GM12872 (cell line): ENCODE measurements around the gene LRRC40.

Experiments used
- CTCF ChIP-seq: IDR thresholded peaks from 3 replicates; pipeline ENCODE4 v1.5.1; 2011; ENCODE audit warnings: low read depth, mild to moderate bottlenecking, low read length, moderate library complexity; ENCODE audit not compliant: insufficient read depth

LRRC40 gene

GRCh38 chr1:70169018-70169839 lies 36.1 kb downstream of the LRRC40 start:
- TF ChIP-seq CTCF: no peak

GRCh38 chr1:70168283-70168682 lies 37.1 kb downstream of the LRRC40 start:
- TF ChIP-seq CTCF: no peak

DNA sequence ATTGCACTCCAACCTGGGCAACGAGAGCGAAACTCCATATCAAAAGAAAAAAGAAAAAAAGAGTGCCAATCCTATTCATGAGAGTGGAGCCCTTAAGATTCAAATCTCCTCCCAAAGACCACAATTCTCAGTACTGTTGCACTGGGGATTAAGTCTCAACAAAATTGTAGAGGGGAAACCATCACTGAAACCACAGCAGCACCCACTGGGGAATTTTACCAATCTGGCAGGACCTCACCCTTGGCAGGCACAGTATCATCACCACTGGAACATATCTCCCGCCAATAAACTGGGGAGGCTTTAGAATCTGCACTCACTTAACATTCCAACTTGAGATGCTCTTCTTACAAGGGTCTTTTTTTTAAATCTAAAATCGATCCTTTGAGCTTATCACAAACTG lies 41.0 kb downstream of the LRRC40 start:
- TF ChIP-seq CTCF: no peak

DNA sequence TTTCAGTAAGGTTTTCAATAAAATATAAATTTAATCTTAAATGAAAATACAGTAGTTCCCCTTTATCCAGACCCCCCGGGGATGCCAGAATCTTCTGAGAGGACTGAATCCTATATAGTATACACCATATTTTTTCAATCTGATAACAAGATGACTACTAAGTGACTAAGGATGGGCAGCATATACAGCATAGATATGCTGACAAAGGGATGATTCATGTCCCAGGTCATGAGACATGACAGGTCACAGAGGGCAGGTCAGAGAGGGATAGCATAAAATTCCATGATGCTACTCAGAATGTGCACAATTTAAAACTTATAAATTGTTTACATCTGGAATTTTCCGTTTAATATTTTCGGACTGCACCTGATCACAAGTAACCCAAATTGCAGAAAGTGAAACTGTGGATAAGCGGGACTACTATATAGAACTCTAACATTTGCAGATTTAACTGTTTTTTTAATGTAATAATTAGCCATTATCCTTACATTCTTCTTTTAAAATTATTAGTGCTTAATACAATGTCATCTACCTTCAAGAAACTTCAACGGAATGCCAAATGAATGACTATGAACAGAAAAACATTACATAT lies 48.8 kb downstream of the LRRC40 start:
- no peak for TF ChIP-seq CTCF

GRCh38 chr1:70153739-70154138 lies 51.6 kb downstream of the LRRC40 start:
- TF ChIP-seq CTCF: no peak

DNA sequence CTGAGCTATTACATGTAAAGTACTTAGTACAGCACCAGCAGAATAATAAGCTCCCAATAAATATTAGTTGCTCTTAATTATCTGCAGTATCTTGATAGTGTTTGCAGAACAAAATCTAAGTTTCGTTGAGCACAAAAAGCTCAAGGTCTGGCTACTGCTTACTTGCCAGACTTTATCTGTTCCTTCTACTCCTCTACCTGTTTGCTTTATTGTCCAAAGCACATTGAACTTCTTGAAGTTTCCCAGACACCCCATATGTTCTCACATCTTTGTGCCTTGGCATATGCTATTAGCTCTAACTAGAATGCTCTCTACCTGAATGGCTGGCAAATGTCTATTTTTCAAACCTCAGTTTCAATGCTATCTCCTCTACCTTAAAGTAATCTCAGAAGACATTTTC lies 54.9 kb downstream of the LRRC40 start:
- no peak for TF ChIP-seq CTCF

DNA sequence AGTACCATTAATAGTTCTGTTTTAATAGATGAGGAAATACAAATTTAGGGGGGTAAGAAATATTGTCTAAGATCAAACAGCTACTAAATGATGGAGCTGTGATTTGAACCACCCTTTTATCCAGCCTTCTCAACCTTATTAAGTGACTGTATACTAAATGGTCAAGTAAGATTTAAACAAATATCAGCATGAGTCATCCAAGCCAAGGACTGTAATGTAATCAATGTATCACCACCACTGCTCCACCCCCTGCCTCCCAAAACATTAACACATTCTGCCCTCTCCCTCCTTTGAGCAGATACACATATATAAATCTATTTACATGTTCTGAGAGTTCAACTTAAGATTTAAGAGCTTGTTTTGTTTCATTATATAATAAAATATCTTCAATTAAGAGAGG lies 58.9 kb downstream of the LRRC40 start:
- no peak for TF ChIP-seq CTCF
